ENCODE measurements around the gene SALL2. TPM values are rescaled to one million over a fixed set of nuclear protein-coding genes. Genes with fewer than 3 reads are reported as not detected.
A peak's percentile ranks its signal among the peaks of the same experiment; 100 is the strongest.

The SALL2 gene
- total RNA-seq, 6 experiments from 2014 or later = 0.40 to 2.9 (median 0.69) TPM

DNA sequence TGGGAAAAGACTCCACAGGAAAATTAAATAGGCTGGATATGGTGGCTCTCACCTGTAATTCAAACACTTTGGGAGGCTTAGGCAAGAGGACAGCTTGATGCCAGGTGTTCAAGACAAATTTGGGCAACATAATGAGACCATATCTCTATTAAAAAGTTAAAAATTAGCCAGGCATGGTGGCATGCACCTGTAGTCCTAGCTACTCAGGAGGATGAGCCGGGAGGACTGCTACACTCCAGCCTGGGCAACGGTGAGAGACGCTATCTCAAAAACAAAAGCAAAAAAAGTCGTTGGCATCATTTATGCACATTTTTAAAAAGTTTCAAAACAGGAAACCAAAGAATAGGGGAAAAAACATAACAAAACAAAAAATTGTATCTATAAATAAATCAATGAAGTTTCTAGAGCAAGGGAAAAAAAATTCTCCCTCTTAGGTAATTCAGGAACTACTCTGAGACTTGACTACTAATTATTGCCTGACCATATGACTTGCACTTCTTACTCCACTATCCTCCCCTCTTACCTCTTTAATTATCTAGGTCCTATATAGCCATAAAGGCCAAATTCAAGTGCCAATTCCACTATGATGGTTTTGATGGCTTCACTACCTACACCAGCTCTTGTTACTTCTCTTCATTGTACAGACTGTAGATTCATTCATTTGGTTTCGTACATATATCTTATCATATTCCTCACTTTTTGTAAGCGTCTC, 16.6 kb downstream of the SALL2 start:
- Histone ChIP-seq H3K27me3 (no peaks in the 10 kb centered on the region), H3K4me1 (peaks cover 0 to 12% (median 3%) of the 10 kb centered on the region in 4 donors), H3K36me3 (peaks cover 0 to 8% (median 0%) of the 10 kb centered on the region in 4 donors), H3K4me3 (peak overlapping the region in 1 of 3 donors; percentile 78), H3K27ac (no peak overlapping the region), H3K9me3 (no peaks in the 10 kb centered on the region)
- DNase-seq (no peak), ATAC-seq (no peak)
- TF ChIP-seq POLR2A (IDR thresholded peaks at IDR 0.05) = no peak
- TF ChIP-seq, protein P1, sequence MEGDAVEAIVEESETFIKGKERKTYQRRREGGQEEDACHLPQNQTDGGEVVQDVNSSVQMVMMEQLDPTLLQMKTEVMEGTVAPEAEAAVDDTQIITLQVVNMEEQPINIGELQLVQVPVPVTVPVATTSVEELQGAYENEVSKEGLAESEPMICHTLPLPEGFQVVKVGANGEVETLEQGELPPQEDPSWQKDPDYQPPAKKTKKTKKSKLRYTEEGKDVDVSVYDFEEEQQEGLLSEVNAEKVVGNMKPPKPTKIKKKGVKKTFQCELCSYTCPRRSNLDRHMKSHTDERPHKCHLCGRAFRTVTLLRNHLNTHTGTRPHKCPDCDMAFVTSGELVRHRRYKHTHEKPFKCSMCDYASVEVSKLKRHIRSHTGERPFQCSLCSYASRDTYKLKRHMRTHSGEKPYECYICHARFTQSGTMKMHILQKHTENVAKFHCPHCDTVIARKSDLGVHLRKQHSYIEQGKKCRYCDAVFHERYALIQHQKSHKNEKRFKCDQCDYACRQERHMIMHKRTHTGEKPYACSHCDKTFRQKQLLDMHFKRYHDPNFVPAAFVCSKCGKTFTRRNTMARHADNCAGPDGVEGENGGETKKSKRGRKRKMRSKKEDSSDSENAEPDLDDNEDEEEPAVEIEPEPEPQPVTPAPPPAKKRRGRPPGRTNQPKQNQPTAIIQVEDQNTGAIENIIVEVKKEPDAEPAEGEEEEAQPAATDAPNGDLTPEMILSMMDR (IDR thresholded peaks at IDR 0.05) = no peak
- intact Hi-C loops (cut with DNase I) = no loop called here
- 72% methylated on average over 6 of the region's 6 CpGs for WGBS (ENCODE audit: insufficient coverage, low coverage, low lambda C conversion rate, missing lambda C conversion rate)

DNA sequence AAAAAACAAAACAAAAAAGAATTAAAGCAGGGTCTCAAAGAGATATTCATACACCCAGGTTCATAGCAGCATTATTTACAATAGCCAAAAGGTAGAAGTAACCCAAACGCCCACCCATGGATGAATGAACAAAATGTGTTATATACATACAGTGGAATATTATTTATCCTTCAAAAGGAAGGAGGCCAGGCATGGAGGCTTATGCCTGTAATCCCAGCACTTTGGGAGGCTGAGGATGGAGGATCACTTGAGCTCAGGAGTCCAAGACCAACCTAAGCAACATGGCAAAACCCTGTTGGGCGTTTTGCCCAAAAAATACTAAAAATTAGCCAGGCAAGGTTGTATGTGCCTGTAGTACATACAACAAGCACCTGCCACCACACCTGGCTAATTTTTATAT, 19.6 kb downstream of the SALL2 start:
- intact Hi-C loops (cut with DNase I) = no loop called here
- no peak for DNase-seq
- H3K36me3 ChIP-seq = peaks cover 0 to 22% (median 8%) of the 10 kb centered on the region in 4 donors
- H3K4me1 ChIP-seq = peaks cover 0 to 12% (median 3%) of the 10 kb centered on the region in 4 donors
- no peak overlapping the region for H3K4me3 ChIP-seq
- no peak for ATAC-seq
- H3K27me3 ChIP-seq = no peaks in the 10 kb centered on the region
- WGBS (ENCODE audit: insufficient coverage, low coverage, low lambda C conversion rate, missing lambda C conversion rate) = 94% methylated on average over 2 of the region's 2 CpGs
- H3K27ac ChIP-seq = no peak overlapping the region
- H3K9me3 ChIP-seq = no peaks in the 10 kb centered on the region
- no peak for TF ChIP-seq POLR2A (IDR thresholded peaks at IDR 0.05)
- TF ChIP-seq, protein P1 (IDR thresholded peaks at IDR 0.05) = no peak

DNA sequence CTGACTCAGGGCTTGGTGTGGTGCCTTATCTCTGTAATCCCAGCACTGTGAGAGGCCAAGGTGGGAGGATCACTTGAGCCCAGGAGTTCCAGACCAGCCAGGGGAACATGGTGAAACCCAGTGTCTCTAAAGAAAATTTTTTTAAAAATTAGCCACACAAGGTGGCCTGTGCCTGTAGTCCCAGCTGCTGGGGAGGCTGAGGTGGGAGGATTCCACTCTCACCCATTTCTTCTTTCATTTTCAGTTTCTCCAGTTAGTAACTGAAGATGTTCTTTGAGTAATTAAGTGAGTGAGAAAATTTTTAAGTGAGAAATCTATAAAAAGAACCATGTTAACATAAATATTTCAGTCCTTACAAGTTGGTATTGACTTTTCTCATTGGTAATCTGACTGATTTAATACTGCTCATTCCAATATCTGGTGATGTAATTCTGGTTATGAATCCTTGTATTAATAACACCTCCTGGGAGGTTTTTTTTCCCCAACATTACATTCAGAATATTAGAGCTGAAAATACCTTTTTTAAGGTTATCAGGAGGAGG, 21.1 kb downstream of the SALL2 start:
- no peak for TF ChIP-seq POLR2A (IDR thresholded peaks at IDR 0.05)
- Histone ChIP-seq H3K27me3 (no peaks in the 10 kb centered on the region), H3K27ac (no peak overlapping the region), H3K4me1 (peaks cover 0 to 8% (median 2%) of the 10 kb centered on the region in 4 donors), H3K4me3 (no peak overlapping the region), H3K36me3 (peaks cover 0 to 27% (median 9%) of the 10 kb centered on the region in 4 donors), H3K9me3 (no peaks in the 10 kb centered on the region)
- ATAC-seq = no peak
- DNase-seq = no peak
- intact Hi-C loops (cut with DNase I) = no loop called here

DNA sequence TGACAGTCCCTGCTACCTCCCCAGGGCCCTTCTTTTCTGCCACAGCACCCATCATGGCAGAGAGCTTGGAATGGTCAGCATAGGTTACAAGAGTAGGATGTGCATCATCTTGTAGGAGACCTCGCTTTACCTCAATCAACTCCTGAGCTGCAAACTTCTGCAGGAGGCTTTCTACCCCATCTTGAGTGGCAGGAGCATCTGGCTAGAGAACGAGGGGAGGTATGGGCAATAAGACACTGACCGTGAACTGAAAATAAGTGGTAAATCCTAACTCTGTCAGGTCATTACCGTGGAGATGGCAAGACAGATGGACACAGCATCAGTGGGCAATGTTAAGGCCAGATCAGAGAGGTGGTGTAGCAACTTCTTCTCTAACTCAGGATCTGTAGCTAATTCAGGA, 22.8 kb downstream of the SALL2 start:
- Histone ChIP-seq H3K36me3 (peaks cover 0 to 39% (median 13%) of the 10 kb centered on the region in 4 donors), H3K27ac (no peak overlapping the region), H3K27me3 (no peaks in the 10 kb centered on the region), H3K9me3 (no peaks in the 10 kb centered on the region), H3K4me3 (no peak overlapping the region), H3K4me1 (no peaks in the 10 kb centered on the region)
- WGBS (ENCODE audit: insufficient coverage, low coverage, low lambda C conversion rate, missing lambda C conversion rate) = 82% methylated on average over 4 of the region's 4 CpGs
- ATAC-seq (no peak), DNase-seq (no peak)
- TF ChIP-seq, protein P1 (IDR thresholded peaks at IDR 0.05) = no peak
- no peak for TF ChIP-seq POLR2A (IDR thresholded peaks at IDR 0.05)
- intact Hi-C loops (cut with DNase I) = no loop called here

DNA sequence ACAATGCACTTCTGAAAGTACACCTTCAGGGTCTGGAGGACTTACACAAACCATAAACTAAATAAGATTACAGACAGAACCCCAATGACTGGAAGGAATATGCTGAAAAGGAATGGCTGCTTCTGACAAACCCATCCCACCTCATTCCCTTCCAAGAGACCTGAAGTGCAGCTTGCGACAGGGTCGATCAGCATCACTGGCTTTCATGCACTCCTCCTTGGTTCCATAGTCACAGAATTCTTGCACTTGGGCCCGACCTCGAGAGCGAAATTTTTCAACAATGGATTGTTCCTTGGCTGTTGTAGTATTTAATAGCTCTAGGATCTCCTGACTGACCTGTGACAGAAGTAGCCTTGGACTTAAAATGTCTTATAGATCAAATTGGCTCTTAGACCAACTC, 24.6 kb downstream of the SALL2 start:
- DNase-seq = no peak
- WGBS (ENCODE audit: insufficient coverage, low coverage, low lambda C conversion rate, missing lambda C conversion rate) = 95% methylated on average over 5 of the region's 5 CpGs
- Histone ChIP-seq H3K4me1 (no peaks in the 10 kb centered on the region), H3K27ac (no peak overlapping the region), H3K9me3 (no peaks in the 10 kb centered on the region), H3K27me3 (no peaks in the 10 kb centered on the region), H3K4me3 (no peak overlapping the region), H3K36me3 (peaks cover 0 to 49% (median 22%) of the 10 kb centered on the region in 4 donors)
- ATAC-seq = no peak
- intact Hi-C loops (cut with DNase I) = no loop called here
- no peak for TF ChIP-seq POLR2A (IDR thresholded peaks at IDR 0.05)
- TF ChIP-seq, protein P1 (IDR thresholded peaks at IDR 0.05) = no peak
